GM21576 (cell line): ENCODE measurements around the gene LAMC3.
"Not testable (repeated sequence)": the region's sequence is repeated elsewhere in the genome, so short reads cannot be mapped to it uniquely, and the experiment has no call there.

Experiments
- ATAC-seq: cut with Tn5 transposase; IDR thresholded peaks from one replicate; pipeline ENCODE4 v1.9.1; 2021; ENCODE audit warnings: mild to moderate bottlenecking, moderate library complexity; ENCODE audit not compliant: unreplicated experiment

The LAMC3 gene

DNA sequence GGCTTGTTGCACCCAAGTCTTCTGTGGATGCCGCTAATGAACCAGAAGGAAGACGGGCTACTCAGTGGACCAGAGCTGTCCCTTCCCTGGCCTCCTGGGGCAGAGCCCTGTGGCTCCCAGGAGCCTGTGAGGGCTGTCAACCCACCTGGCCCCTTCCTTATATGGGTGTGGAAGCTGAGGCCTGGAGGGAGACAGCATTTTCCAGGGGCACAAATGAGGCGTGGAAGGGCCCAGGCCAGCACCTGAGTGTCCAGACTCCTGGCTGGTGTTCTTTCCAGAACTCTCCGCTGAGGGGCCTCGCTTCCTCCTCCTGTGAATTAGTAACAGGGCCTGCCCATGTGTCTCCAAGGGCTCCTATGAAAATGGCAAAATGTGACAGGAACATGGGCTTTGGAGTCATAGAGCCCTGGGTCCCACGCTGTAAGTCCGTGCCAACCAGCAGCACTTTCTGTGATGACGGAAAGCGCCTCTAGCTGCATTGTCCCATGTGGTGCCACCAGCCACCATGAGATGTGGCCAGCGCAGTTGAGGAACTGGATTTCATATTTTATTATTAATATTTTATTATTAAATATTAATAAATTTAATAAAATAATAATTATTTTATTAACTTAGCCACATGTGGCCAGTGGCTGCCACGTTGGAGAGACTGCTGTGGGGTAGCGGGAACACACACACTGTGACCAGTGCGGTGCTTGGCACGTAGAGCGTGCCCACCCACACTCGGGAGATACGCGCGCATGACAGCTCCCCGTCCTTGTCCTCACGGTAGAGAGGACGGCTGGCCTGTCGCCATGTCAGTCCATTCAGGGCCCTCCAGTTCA is 18.3 kb downstream of the LAMC3 start:
- ATAC-seq = no peak

DNA sequence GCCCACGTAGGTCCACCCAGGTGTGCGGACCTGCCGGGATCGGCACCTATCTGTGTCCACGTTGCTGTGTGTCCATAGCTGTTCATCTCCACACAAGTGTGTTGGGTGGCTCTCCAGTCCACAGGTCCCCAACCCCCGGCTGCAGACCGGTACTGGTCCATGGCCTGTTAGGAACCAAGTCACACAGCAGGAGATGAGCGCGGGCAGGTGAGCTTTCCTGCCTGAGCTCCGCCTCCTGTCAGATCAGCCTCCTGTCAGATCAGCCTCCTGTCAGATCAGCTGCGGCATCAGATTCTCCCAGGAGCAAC is 18.9 kb downstream of the LAMC3 start:
- no peak for ATAC-seq

DNA sequence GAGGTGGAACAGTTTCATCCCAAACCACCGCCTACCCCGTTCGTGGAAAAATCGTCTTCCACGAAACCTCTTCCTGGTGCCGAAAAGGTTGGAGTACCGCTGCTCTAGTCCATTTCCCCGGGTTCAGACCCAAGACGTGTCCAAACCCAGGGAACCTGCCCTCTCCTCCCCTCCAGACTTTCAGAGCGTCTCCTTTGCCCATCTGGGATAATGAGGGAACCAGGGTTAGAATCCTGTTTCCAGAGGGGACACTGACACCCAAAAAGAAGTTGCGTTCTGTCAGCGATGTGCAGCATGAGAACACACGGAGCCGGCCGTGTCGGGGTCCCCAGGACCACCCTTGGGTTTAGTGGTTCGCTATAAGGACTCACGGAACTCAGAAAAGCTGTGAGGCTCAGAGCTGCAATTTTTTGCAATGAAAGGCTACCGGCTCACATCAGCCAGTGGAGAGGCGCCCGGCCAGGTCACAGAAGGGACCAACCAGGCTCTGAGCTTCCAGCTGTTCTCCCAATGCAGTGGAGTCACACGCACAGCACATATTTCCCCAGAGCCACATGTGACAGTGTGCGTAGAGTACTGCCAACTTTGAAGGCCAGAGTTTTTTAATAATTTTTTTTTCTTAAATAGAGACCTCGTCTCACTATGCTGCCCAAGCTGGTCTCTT is 19.4 kb downstream of the LAMC3 start:
- ATAC-seq = no peak

DNA sequence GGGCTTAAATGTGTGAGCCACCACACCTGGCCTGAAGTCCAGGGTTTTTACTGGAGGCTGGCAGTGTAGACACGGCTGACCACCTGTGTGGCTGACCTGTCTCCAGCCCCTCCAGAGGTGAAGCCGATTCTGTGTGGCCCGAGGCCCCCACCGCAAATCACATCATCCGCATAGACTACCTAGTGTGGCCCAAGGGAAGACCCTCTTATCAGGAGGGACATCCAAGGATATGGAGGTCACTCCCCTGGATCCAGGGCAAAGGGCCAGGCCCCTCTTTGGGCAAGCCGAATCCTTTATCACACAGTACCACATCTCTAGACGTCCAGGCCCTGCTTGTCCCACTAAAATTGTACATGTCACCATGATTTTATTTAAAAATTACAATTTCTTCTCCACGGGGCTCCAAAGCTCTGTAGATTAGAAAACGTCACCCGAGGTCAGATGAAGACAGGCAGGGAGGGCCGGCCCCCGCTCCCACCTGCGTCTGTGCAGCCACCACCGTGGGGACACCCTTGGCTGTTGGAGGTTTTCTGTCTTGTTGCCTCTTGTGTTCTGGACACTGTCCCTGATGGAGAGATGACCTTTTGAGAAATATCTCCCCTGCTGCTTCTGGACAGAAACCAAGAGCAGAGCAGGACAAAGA is 20.1 kb downstream of the LAMC3 start:
- ATAC-seq = no peak

DNA sequence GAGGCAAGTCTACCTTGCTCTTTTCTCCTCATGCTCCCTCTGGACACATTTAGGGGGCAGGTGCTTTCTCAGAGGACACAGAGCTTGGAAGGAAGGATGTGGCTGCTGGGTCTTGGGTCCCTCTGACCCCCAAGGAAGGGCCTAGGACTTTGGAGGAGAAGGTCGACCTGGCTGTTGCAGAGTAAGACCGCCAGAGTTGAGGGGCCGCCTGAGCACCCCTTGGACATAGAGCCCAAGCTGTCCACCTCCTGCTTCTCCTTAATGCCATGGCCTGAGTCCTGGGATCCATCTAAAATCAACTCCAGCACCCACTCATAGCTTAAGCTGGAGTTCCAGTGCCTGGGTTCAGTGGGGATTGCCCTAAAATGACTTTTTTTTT is 20.6 kb downstream of the LAMC3 start:
- ATAC-seq = no peak

DNA sequence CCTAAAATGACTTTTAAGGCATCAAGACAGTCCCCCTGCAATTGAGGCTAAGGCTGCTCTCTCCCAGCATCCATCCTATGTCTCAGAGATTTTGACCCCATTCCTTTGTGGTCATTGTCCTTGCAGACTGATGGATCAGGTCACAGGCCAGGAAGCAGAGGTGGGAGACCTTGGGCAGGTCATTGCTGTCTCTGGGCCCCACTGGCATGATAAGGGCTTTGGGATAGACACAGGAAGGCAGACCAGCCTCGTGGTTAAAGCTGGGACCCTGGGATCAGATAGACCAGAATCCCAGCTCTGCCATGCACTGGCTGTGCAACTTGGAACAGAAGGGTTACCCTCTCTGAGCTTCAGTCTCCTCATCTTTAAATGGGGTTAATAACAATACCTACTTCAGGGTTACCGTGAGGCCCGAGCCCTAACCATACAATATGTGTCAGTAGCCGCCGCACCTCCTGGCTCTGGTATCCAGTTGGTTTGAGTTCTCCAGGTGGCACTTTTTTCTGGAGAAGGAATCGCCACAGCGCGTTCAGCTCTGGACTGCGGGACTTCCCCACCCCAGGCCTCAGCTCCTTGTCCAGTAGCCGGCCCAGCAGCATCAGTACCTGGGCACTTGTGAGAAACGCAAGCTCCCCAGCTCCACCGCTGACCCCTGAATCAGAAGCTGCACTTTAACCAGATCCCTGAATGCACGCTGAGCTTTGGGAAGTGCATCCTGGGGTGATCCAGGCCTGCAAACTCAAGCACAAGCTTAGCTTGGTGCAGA is 21.4 kb downstream of the LAMC3 start:
- ATAC-seq = no peak

DNA sequence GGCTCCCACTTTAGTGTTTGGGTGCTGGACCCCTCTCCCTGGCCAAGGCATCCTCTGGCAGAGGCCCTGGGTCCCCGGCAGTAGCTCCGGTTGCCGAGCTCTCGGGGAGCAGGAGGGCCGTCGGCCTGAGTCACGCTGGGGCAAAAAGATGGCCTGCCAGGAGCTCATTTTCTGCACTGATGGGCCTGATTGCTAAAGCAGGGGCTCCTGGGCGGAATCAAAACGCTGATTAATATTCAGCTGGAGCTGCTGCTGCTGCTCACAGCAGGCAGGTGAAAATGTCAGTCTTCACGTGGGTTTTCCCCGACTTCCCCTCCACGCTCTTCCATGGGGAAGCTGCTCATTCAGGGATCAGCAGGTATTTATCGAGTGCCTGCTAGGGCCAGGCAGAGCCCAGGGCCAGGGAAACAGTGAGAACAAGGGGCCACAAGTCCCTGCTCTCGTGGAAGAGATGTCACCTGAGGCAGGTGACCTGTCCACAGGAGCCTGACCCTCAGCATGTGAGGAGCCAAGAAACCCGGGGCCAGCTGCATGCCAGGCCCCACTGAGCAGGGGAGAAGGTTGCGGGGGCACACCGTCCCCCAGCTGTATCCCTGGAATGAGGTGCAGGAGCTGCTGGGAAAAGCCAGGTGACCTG is 22.1 kb downstream of the LAMC3 start:
- no peak for ATAC-seq

DNA sequence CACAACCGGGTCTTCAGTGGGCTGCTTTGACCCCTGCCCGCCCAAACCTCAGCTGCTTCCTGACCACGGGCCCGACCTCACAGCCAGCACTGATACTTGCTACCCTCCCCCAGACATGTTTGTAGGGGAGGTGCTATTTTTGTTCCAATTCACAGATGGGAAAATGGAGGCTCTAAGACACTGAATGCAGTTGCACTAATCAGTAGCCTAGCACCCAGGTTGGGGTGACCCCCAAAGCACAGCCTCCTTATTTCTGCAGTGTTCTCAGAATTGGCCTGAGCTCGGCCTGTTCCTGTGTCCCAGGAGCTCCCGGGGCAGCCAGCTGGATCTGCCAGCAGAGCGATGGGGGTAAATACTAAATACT is 22.6 kb downstream of the LAMC3 start:
- no peak for ATAC-seq

DNA sequence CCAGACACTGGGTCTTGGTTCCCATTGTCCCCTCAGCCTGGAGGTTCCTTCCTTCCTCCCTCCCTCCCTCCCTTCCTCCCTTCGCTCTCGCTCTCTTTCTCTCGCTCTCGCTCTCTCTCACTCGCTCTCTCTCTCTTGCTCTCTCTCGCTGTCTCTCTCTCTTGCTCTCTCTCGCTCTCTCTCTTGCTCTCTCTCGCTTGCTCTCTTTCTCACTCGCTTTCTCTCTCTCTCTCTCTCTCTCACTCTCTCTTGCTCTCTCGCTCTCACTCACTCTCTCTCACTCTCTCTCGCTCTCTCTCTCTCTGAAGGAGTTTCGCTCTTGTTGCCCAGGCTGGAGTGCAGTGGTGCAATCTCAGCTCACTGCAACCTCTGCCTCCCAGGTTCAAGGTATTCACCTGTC is 23.4 kb downstream of the LAMC3 start:
- no peak for ATAC-seq

DNA sequence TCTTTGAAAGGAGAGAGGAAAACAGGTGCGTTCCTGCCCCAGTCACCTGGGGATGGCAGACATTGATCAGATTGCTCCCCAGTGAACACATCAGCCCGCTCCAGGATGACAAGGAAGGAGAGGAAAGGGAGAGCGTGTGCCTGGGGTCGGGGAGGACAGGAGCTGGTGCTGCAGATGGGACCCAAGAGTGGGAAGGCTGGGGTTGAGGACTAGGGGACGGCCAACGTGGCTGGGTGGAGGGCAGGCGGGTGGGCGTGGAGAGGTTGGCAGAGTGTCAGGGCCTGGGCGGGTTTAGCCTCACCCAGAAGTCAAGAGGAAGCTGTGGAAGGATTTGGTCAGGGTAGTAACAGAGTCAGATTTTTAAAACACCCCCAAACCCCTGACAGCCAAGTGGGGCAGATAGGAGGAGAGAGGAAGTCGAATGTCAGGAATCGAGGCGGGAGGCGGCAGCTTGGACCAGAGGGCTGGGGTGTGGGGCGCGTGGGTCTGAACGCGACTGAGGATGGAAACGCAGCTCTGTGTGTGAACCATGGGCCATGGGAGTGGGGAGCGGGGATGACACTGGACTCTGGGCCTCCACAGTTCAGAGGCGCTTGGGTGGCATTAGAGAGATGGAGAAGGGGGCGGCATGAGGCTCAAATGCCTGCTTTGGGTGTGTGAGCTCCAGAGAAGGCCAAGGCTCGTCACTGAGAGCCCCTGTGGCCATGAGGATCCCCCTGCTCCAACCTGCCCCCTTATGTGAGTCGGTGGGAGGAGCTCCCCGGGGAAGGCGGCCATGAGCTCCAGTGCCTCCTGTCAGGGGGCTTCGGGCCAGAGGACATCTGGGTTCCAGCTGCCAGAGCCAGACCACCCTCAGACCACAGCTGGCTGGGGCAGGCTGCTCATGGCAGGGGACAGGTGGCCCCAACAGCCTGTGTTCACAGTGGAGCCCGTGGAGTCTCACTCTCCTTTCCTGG is 24.6 kb downstream of the LAMC3 start:
- no peak for ATAC-seq

DNA sequence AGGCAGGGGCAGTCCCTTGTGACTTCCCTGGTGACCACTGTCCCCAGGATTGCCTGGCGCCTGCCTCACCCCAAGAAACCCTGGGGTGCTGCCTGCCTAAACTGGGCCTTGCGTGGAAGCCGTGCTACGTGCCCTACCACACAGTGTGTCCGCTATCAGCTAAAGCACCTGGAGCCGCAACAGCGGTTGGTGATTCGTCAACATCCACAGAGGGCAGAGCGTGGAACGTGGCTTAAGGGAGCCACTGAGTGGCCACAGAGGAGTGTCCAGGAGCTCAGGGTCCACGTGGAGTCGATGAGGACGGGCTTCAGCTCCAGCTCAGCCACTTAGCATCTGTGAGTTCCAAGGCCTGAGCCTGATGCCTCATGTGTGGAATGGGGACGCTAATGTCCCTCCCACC is 25.3 kb downstream of the LAMC3 start:
- ATAC-seq = no peak

DNA sequence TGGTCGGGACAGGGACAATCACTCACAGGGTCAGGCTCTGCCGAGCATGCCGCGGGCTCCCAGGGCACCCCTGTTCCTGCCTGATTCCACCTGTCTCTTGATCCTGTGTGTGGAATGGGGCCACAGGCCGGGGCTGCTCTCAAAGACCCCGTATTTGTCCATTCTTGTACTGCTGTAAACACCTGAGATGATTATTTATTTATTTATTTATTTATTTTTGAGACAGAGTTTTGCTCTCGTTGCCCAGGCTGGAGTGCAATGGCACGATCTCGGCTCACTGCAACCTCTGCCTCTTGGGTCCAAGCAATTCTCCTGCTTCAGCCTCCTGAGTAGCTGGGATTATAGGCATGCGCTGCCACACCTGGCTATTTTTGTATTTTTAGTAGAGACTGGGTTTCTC is 25.8 kb downstream of the LAMC3 start:
- ATAC-seq = not testable (repeated sequence)

DNA sequence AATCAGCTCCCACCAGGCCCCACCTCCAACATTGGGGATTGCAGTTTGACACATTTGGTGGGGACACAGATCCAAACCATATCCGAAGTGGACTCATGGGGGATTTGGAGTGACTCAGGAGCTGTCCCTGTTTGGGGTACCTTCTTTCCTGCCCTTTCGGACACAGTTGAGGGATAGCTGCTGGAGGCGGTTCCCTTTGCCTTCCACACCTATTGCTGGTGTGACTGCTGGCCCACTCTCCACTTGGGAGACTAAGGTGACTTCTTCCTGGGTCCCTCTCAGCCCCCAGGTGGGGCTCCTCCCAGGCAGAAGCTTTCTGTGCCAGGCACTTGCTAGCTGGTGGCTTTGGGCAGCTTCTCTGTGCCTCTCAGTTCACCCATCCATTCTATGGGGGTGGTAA is 26.6 kb downstream of the LAMC3 start:
- ATAC-seq = no peak

DNA sequence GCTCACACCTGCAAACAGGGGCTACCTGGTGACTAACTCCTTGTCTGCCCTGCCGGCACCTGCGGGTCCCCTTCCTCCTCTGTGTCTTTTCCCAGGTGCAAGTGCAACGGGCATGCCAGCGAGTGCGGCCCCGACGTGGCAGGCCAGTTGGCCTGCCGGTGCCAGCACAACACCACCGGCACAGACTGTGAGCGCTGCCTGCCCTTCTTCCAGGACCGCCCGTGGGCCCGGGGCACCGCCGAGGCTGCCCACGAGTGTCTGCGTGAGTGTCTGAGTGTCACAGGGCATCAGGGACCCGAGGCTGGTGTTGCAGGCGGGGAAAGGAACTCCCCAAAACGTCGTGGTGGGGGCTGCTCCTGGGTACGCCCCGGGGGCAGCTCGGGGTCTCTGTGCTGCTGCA is 27.1 kb downstream of the LAMC3 start:
- no peak for ATAC-seq

DNA sequence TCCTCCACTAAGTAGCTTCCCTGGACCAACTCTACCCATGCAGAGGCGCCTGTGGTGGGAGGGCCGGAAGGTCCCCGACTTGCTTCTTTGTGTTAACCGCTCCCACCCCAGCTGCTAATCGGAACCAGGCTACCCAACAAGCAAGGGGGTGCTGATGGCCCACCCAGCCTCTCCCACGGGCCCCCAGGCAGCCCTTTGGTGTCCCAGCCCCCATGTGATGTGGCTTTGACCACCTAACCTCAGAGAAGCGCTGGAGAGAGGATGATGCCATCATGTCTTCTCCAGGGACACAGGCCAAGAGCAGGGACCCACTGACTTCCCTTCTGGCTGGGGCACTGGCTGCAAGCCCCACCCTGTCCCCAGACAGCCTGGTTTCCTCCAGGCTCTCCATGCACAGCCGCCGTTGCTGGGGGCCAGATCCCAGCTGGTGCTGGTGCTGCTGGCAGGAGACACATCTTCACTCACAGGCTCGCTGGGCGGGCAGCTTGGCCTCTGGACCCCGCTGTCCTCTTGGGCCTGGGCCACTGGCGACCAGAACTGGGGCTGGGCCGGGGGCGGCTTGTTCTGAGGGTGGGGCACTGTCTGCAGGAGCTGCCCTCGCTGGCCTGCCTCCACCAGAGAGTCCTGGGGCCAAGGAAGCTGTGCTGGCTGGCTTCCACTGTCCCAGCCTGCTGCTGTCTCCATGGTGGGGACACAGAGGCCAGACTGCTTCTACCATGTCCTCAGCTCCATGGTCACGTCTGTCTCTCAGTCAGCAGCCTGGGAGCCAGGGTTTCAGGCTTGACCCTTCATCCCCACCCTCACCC is 27.8 kb downstream of the LAMC3 start:
- ATAC-seq = no peak

DNA sequence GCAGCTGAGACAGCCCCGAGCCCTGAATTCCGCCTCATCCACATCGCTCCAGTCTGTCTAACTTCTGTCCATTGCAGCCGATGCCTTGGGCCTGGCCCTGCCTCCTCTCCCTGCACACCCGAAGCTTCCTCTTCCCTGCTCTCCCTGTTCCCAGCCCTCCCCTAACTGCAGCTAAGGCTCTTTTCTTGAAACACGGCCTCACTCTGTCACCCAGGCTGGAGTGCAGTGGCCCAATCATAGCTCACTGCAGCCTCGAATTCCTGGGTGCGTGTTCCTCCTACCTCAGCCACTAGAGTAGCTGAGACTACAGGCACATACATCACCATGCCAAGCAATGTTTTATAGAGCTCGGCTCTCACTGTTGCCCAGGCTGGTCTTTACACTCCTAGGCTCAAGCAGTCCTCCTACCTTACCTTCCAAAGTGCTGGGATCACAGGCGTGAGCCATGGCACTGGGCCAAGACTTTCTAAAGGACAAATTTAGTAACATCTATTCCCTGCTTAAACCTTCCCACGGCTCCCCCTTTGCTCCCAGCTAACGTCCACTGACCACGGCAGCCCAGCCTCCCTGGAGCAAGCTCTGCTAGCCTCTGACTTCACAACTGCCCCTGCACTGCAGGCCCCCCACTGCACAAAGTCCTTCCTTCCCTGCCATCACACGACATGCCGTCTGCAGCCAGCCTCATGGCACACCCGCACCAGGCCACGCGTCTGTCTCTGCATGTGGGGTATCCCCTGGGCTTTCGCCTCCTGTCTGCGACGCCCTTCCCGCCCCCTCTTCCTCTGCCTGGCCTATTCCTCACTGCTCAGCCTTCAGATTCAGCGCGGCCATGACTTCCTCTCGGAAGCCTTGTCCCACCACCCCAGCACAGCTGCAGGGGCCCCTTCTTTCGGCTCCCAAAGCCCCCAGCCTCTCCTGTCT is 28.6 kb downstream of the LAMC3 start:
- no peak for ATAC-seq

DNA sequence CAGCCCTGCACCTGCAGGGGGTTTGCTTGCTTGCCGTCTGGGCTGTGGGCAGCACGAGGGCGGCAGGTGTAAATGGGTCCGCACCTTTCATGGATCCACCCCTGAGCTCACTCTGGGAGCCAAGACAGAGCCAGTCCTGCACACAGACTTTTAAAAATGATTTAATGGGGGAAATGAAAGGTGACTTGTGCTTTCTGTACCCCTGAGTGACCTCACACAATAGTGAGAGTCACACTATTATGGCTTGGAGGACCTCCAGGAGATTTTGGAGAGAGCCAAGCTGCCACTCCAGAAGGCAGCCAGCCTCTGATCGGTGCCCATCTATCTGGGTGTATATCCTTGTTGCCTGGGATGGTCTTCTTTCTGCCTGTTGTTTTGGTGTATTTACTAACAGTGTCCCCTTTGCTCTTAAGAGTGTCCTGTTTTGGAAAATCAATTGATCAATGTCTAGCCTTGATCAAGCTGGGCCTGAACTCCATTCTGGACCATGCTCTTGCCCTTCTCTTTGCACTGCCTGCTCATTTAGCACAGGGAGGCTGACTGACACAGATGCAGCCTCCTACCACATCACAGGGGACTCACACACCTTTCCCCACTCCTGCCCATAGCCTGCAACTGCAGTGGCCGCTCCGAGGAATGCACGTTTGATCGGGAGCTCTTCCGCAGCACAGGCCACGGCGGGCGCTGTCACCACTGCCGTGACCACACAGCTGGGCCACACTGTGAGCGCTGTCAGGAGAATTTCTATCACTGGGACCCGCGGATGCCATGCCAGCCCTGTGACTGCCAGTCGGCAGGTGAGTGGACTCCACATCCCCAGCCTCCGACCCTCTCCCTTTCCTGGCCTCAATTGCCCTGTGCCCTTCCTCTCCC is 29.5 kb downstream of the LAMC3 start:
- no peak for ATAC-seq
